GM18861 (cell line): ENCODE measurements around the gene CDKN1C.

Source experiments
- ATAC-seq: cut with Tn5 transposase; IDR thresholded peaks from one replicate; pipeline ENCODE4 v1.9.1; 2021; ENCODE audit not compliant: unreplicated experiment

The CDKN1C gene

DNA sequence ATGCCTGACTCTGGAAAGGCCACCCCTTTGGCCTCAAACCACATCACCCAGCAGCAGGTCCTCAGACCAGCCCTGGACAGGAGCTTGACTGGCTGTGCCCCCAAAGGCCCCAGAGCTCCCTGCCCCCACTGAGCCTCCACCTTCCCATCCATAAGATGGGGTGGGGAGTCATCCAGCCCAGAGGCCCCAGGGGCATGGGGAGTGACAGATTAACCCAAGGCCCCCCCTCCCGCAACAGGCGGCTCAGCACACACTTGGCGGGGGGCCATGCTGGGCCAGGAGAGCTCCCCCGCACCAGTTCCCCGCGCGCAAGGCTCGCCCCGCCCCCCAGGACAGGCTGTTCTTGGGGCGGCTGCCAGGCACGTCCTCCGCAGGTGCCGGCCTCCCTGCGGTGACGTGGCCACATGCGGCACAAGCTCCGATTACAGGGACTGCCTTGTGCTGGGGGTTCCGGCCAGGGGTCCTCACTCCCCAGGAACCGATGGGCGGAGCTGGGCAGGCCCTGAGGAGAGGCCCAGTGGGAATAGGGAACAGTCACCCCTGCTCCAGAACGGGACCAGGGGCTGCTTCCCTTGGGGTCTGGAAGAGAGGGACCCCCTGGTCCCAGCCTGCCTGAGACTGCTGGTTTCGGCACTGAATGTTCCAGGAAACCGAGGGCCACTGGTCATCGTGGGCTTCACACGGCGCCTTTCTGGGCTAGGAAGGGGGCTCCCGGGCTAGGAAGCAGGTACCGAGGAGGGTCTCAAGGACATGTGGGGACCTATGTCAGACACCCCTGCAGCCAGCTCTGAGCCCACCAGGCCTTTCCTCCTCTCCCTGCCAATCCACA is 5.1 kb upstream of the CDKN1C start:
- no peak for ATAC-seq

- ATAC-seq, result no peak
Measured at GRCh38 chr11:2889362-2890273, 4.0 kb upstream of the CDKN1C start.

- no peak for ATAC-seq
Measured at GRCh38 chr11:2888266-2888968, 2.8 kb upstream of the CDKN1C start.

- ATAC-seq, result no peak
Measured at GRCh38 chr11:2887515-2888195, 2.1 kb upstream of the CDKN1C start.

DNA sequence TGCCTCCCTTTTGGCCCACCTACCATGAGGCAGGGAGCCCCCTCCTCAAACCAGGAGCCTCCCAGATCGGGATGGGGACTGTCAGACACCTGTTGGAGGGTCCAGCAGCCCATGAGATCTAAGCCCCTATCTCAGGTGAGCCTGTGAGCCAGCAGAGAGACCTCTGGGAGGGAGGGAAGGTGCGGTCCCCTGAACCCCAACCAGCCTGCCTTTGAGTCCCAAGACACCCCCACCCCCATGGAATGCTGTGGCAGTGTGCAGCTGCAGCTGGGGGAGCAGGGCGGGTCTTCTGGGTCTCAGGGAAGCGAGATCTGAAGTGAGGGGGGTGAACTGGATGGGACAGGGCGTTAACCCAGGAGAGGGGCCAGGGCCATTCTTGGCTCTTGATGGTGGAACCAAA is 1.4 kb upstream of the CDKN1C start:
- ATAC-seq, result no peak

GRCh38 chr11:2886191-2886894 is 768 bp upstream of the CDKN1C start:
- no peak for ATAC-seq

GRCh38 chr11:2885017-2885677 is 428 bp downstream of the CDKN1C start:
- ATAC-seq, result no peak

DNA sequence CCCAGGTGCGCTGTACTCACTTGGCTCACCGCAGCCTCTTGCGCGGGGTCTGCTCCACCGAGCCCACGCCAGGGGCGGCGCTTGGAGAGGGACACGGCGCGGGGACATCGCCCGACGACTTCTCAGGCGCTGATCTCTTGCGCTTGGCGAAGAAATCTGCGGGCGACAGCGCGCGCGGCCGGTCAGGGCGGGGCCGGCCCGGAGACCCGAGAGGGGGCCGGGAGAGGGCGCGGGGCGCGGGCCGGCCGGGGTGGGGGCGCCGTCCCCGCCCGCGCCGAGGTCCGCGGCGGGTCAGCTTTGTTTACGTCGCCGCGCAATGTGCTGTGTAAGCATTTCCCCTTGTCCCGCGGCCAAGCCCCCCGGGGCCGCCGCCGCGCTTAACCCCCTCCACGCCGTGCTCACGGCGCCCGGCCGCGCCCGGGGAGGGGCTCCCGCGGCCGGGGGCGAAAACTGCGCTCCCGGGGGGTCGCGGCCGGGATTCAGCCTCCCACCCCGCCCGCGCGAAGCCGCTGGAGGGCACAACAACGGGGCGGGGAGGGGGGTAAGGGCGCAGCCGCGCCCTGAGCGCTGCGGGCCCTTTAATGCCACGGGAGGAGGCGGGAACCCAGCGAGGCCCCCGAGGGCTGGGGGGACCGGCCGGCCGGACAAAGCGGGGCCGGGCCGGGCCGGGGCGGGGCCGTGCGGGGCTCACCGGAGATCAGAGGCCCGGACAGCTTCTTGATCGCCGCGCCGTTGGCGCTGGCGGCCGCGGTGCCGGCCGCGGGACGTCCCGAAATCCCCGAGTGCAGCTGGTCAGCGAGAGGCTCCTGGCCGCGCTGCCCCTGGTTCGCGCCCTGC is 1.4 kb downstream of the CDKN1C start:
- ATAC-seq, result no peak

GRCh38 chr11:2883640-2883978 is 2.0 kb downstream of the CDKN1C start:
- no peak for ATAC-seq

DNA sequence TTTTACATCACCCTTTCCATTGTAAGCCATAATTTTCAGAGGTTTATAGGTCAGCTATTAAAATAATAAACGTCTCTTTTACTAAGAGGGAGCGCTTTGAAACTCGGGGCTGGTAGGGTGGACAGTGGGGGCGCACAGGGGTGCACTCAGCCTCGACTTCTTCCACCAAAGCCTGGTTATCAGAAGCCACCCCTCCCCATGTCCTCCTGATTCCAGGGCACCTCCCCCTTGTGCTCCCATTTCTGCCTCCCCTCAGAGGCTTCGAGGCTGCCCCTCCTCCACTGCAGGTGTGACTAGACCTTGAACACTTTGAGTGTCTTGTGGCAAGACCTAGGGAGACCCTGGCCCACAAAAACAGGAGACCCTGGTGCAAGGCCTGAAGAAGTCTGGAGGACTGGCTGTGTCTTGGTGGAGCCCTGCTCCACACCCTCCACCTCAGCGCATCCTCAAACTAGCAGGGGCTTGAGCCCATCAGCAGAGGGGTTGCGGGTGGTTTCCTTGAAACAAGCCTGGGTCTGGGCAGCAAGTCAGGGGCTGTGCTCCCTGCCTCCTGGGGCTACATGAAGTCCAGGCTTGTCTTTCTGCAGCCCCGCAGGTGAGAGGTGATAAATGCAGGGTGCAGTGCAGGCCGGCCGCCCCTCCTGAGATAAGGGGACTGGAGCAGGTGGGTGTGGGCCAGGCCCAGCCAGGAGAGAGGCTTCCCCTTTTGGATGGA is 3.0 kb downstream of the CDKN1C start:
- no peak for ATAC-seq

GRCh38 chr11:2881981-2882375 is 3.6 kb downstream of the CDKN1C start:
- ATAC-seq, result no peak

DNA sequence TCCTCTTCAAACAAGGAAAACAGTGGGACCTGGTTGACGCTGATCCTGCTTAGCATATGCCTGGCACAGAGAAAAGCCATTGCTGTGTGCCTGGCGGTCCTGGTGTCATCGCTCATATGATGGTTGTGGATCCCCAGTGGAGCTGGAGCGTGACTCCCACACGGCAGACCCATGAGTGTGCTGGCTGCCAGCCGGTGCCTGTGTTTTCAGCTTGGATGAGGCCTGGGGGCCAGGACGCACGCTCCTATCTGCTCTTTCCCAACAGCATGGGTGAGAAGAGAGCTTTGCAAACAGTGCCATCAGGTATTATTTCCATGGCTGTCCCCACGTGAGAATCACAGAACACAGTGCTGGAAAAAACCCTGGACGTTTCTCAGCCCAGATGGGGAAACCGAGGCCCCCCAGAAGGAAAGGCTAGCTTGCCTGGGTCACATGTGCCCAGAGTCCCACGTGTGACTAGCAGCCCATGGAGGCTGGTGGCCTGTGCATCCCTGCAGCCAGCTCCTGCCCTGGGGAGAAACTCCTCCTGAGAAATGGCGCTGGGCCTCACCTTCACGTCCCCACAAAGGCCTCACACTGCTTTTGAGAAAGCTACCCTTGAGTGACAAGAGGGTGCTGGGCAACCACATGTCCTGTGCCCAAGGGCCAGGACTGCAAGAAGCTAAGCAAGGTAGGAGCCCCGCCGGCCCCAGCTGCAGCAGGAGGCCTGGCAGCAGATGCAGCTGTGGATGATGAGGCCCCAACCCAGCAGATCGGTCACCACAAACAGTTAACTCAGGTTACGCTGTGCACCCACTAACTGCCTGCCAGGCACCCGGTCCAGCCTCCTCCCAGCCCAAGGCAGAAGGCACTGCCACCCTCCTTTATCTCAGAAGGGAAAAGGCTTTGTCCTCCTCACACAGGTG is 4.2 kb downstream of the CDKN1C start:
- ATAC-seq, result no peak

DNA sequence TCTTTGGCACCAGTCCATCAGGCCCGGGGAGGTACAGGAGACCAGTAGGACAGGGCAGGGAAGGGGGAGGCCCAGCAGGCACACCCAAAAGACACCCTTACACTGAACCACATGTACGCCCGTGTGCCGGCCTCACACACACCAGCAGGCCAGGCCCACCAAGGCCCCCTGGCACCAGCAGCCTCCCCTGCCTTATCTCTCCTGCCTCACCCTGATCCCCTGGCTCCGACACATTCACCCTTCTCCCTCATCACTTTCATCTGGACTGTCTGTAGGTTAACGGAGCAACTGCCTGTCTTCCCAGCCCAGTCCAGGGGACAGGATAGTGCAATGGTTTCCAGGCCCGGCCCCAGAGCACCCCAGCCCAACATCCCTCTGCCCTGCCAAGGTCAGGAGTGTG is 4.9 kb downstream of the CDKN1C start:
- no peak for ATAC-seq

DNA sequence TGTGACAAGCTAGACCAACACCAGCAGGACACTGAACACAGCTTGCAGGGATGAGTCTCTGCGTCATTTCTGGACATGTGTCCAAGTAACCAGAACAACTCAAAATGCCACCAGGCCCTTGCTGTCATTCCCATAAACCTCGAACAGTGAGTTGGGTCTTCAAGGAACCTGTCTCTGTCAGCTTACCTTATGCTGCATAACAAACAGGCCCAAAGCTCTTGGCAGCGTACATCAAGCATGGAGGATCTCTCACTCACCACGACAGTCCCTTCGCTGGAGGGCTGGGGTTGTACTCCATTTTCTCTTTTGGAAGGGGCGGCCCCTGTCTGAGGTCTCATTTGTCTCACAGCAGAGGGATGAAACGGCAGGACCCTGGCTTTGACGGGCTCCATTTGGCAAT is 6.8 kb downstream of the CDKN1C start:
- ATAC-seq, result no peak

DNA sequence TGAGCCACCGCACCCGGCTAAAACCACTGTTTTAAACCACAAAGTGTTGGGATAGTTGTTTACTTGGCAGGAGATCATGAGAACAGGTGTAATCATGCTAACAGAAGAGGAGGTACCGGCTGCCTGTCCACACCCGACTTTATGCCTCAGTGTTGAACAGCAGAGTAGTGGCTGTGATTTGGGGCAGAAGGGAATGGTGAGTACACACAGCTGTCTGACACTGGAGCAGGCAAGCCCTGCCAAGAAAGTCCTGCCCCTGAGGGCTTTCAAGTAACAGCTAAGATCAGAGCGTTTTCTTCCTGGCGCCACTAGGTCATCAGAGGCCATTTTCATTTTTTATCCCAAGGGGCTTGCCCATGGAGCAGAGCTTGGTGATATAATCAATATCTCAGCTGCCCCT is 8.1 kb downstream of the CDKN1C start:
- no peak for ATAC-seq

- ATAC-seq, result no peak
Measured at GRCh38 chr11:2874963-2875362, 10.6 kb downstream of the CDKN1C start.

DNA sequence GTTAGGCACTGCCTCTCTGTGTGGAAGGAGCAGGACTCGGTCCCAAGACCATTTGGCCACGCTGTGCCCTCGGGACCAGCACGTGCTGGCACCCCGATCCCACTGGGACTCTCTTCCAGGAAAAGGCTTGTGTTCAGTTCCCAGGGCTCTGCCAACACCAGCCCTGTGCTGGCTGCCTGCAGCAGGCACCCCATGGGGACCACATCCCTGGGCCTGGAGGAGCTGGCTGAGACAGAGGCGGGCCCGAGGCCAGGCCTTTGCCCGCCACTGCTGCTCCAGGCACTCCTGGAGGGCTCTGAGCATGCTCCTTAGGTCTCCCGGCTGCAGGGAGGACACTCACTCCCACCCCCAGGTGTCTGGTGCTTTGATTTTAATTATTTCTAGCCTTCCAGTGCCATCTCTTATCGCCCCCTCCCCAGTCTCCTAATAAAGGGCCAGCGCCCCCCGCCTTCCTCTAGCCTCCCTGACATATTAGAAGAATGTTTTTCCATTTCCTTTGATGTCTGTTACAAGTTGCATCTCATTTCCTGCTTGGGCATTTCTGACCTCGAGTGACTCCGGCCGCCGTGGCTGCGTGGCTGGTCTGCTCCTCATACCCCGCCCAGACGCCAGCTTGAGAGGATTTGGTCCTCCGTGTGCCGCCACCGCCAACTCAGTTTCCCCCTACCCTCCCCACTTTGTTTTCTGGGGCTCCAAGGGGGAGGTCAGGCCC is 14.4 kb downstream of the CDKN1C start:
- ATAC-seq, result no peak
